Motor neuron (in vitro differentiated cells): ENCODE data around the gene PLPPR5. TPM values are rescaled to one million over a fixed set of nuclear protein-coding genes. Genes with fewer than 3 reads are reported as not detected.

ENCODE experiments used
- ATAC-seq, 8 experiments: fragments of 200-7000 bp; cut with Tn5 transposase; replicated peaks in 6 of 8; 2 replicates each; pipeline ENCODE4 v1.8.0; 2021; ENCODE audit warnings: mild to moderate bottlenecking in 8 of 8, moderate library complexity in 8 of 8
- H3K27ac ChIP-seq, 2 donors: fragments of 250-450 bp; sonication (Bioruptor Pico); 2 replicates each; pipeline ENCODE4 v1.9.0; 2021; ENCODE audit warnings: antibody characterized with exemption in 2 of 2, mild to moderate bottlenecking in 2 of 2, moderate library complexity in 1 of 2
- H3K4me1 ChIP-seq, 2 donors: fragments of 250-450 bp; sonication (Bioruptor Pico); replicated peaks in 1 of 2; 2 replicates each; pipeline ENCODE4 v1.6.1; 2021; ENCODE audit warnings: antibody characterized with exemption in 2 of 2, mild to moderate bottlenecking in 2 of 2, moderate library complexity in 1 of 2
- H3K4me3 ChIP-seq, 5 donors: fragments of 250-450 bp; sonication (Bioruptor Pico); 2 replicates each; pipeline ENCODE4 v1.9.0; 2021; ENCODE audit warnings: antibody characterized with exemption in 5 of 5, mild to moderate bottlenecking in 5 of 5, moderate library complexity in 4 of 5
- WGBS, 10 experiments: fragments of 450-650 bp; shearing (Covaris generic); methylation state at CpG; one replicate each; pipeline ENCODE4 v1.0.0; 2022; 5-methylcytosine and 5-hydroxymethylcytosine counted together
- in situ Hi-C, 9 experiments: fragments of 400-800 bp; cut with MboI; loops; one replicate each; pipeline ENCODE4 v1.15.0; 2021; ENCODE audit warnings: low sequenced_read_pairs in 9 of 9, low pct_unique_long_range_greater_than_20kb in 2 of 9; ENCODE audit not compliant: unreplicated experiment in 9 of 9
- total RNA-seq, 8 experiments: library from RNA; unstranded; fragments of 300-600 nt; gene quantifications; 2 replicates each; pipeline versions ENCODE4 v1.2.3 to v1.2.4, GENCODE V29; 2022

PLPPR5 gene
- total RNA-seq, 8 experiments from 2014 or later: 4.0 to 12.4 (median 5.5) TPM

- in situ Hi-C loops: no loop called here
- Histone ChIP-seq H3K27ac (no peak overlapping the region), H3K4me3 (no peak overlapping the region), H3K4me1 (no peaks in the 10 kb centered on the region)
- ATAC-seq: peak in 4 of 8 experiments; percentile 70 to 88 (median 81)
- WGBS, 10 experiments: 0 to 100% (median 78%) methylated on average over 1 to 3 of the region's 3 CpGs
Measured at GRCh38 chr1:98963064-98963758, 41.5 kb downstream of the PLPPR5 start.

- no peak overlapping the region for H3K4me3 ChIP-seq
- in situ Hi-C loops: no loop called here
- ATAC-seq: no peak
- H3K27ac ChIP-seq: no peak overlapping the region
- H3K4me1 ChIP-seq: no peaks in the 10 kb centered on the region
Measured at GRCh38 chr1:98962156-98962555, 42.5 kb downstream of the PLPPR5 start.

GRCh38 chr1:98949621-98950020, 55.0 kb downstream of the PLPPR5 start:
- H3K4me3 ChIP-seq: no peak overlapping the region
- ATAC-seq: peak; percentile 43 to 94 (median 81)
- in situ Hi-C loops: no loop called here

GRCh38 chr1:98949166-98949565, 55.5 kb downstream of the PLPPR5 start:
- H3K27ac ChIP-seq: no peak overlapping the region
- no peak overlapping the region for H3K4me3 ChIP-seq
- ATAC-seq: no peak
- 0 to 100% (median 56%) methylated on average over 1 to 2 of the region's 2 CpGs for WGBS, 10 experiments
- in situ Hi-C loops: no loop called here
- peaks cover 17 to 26% of the 10 kb centered on the region in 2 donors for H3K4me1 ChIP-seq

More at GRCh38 chr1:98949621-98950020, 55.0 kb downstream of the PLPPR5 start:
- H3K4me1 ChIP-seq: peaks cover 17 to 26% of the 10 kb centered on the region in 2 donors
- no peak overlapping the region for H3K27ac ChIP-seq

- Histone ChIP-seq H3K27ac (no peak overlapping the region), H3K4me1 (peaks cover 17 to 26% of the 10 kb centered on the region in 2 donors), H3K4me3 (no peak overlapping the region)
- 46 to 100% (median 81%) methylated on average over 1 to 3 of the region's 3 CpGs; no CpG with 5 or more reads in 1 of the 10 experiments for WGBS, 10 experiments
- ATAC-seq: no peak
- in situ Hi-C loops: no loop called here
Measured at GRCh38 chr1:98947071-98947470, 57.6 kb downstream of the PLPPR5 start.

GRCh38 chr1:98940722-98941079, 64.0 kb downstream of the PLPPR5 start:
- WGBS, 10 experiments: 0 to 88% (median 71%) methylated on average over 2 to 4 of the region's 4 CpGs; no CpG with 5 or more reads in 1 of the 10 experiments
- H3K4me1 ChIP-seq: peaks cover 3 to 6% of the 10 kb centered on the region in 2 donors
- H3K27ac ChIP-seq: no peak overlapping the region
- no peak overlapping the region for H3K4me3 ChIP-seq
- in situ Hi-C loops: no loop called here
- ATAC-seq: peak in 7 of 8 experiments; percentile 41 to 97 (median 70)

GRCh38 chr1:98940069-98940721, 64.5 kb downstream of the PLPPR5 start:
- in situ Hi-C loops: no loop called here
- H3K4me1 ChIP-seq: peaks cover 3 to 6% of the 10 kb centered on the region in 2 donors
- H3K4me3 ChIP-seq: no peak overlapping the region
- peak in 7 of 8 experiments; percentile 24 to 90 (median 68) for ATAC-seq
- H3K27ac ChIP-seq: no peak overlapping the region
- WGBS, 10 experiments: 21 to 100% (median 90%) methylated on average over 3 to 4 of the region's 4 CpGs; no CpG with 5 or more reads in 1 of the 10 experiments

GRCh38 chr1:98939471-98939870, 65.2 kb downstream of the PLPPR5 start:
- Histone ChIP-seq H3K4me1 (peaks cover 3 to 6% of the 10 kb centered on the region in 2 donors), H3K4me3 (no peak overlapping the region), H3K27ac (no peak overlapping the region)
- 33 to 100% (median 98%) methylated on average over 1 to 4 of the region's 5 CpGs; no CpG with 5 or more reads in 2 of the 10 experiments for WGBS, 10 experiments
- no peak for ATAC-seq
- in situ Hi-C loops: no loop called here

- in situ Hi-C loops: no loop called here
- Histone ChIP-seq H3K4me3 (no peak overlapping the region), H3K4me1 (peaks cover 3 to 6% of the 10 kb centered on the region in 2 donors), H3K27ac (no peak overlapping the region)
- ATAC-seq: peak in 2 of 8 experiments; percentile 46 to 53
Measured at GRCh38 chr1:98937347-98937746, 67.3 kb downstream of the PLPPR5 start.

- Histone ChIP-seq H3K27ac (no peak overlapping the region), H3K4me1 (peaks cover 0 to 20% of the 10 kb centered on the region in 2 donors), H3K4me3 (no peak overlapping the region)
- WGBS, 10 experiments: 54 to 100% (median 93%) methylated on average over 1 to 5 of the region's 5 CpGs
- in situ Hi-C loops: no loop called here
- no peak for ATAC-seq
Measured at GRCh38 chr1:98932184-98932583, 72.5 kb downstream of the PLPPR5 start.

- 72 to 96% (median 93%) methylated on average over 1 to 8 of the region's 8 CpGs; no CpG with 5 or more reads in 1 of the 10 experiments for WGBS, 10 experiments
Measured at GRCh38 chr1:98931128-98931835, 73.4 kb downstream of the PLPPR5 start.

GRCh38 chr1:98929437-98929836, 75.2 kb downstream of the PLPPR5 start:
- Histone ChIP-seq H3K4me3 (no peak overlapping the region), H3K27ac (no peak overlapping the region), H3K4me1 (peaks cover 0 to 20% of the 10 kb centered on the region in 2 donors)
- in situ Hi-C loops: no loop called here
- WGBS, 10 experiments: 40 to 83% (median 60%) methylated on average over 1 of the region's 1 CpG; no CpG with 5 or more reads in 5 of the 10 experiments
- ATAC-seq: peak in 7 of 8 experiments; percentile 16 to 94 (median 86)

More at GRCh38 chr1:98931128-98931835, 73.4 kb downstream of the PLPPR5 start:
- no peak for ATAC-seq
- Histone ChIP-seq H3K4me1 (peaks cover 0 to 20% of the 10 kb centered on the region in 2 donors), H3K4me3 (no peak overlapping the region), H3K27ac (no peak overlapping the region)
- in situ Hi-C loops: no loop called here

- peaks cover 0 to 19% of the 10 kb centered on the region in 2 donors for H3K4me1 ChIP-seq
- no peak for ATAC-seq
- 51 to 99% (median 89%) methylated on average over 2 to 4 of the region's 4 CpGs for WGBS, 10 experiments
- in situ Hi-C loops: no loop called here
- no peak overlapping the region for H3K4me3 ChIP-seq
- H3K27ac ChIP-seq: no peak overlapping the region
Measured at GRCh38 chr1:98926597-98926996, 78.1 kb downstream of the PLPPR5 start.
